ENCODE data around the gene PRMT2. TPM values are rescaled to one million over a fixed set of nuclear protein-coding genes. Genes with fewer than 3 reads are reported as not detected.

PRMT2 gene
- 120 and 164 TPM in 2 replicates for total RNA-seq

DNA sequence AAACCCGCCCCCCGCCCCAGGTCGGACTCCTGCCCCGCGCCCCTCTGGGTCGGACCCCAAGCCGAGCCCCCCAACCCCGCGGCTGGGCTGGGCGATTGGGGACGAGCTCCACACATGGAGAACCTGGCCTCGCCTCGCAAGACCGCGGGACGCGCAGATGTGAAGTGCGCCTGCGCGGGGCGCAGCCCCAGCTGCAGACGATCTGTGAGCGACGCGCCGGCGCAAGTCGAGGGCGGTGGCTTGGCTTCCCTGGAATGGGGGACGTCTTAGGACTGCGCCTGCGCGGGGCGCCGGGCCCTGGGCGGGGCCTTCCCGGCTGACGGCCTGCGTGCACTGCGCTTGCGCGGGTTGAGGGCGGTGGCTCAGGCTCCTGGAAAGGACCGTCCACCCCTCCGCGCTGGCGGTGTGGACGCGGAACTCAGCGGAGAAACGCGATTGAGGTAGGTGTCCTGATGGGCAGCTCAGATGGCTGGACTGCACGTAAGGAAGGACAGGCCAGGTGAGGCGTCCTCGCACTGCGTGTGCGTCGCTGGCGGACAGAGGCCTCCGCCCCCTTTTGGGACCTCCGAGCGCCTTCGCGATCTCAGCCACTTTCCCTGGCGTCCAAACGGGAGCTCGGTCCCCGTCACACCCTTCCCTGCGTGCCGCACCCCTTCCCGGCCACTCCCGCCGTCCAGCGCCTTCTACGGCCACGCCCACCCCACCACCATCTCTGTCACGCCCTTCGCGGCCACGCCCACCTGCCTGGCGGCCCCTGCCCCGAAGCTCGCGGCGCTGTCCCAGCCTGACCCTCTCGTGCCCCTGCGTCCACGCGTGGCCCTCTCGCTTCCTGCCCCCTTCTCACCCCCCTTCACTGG, at the start of gene PRMT2:
TSS of gene PRMT2 (plus strand) at position 351 of the 857 bp plus-strand sequence. CDS start 1,278 bp downstream, outside the sequence.
- DNase-seq (ENCODE audit: low read depth), result peak; percentile 97
- H3K4me3 ChIP-seq (ENCODE audit: low read depth, low read length), result peak within 1 kb of the TSS; percentile 100
- TF ChIP-seq, protein P1, sequence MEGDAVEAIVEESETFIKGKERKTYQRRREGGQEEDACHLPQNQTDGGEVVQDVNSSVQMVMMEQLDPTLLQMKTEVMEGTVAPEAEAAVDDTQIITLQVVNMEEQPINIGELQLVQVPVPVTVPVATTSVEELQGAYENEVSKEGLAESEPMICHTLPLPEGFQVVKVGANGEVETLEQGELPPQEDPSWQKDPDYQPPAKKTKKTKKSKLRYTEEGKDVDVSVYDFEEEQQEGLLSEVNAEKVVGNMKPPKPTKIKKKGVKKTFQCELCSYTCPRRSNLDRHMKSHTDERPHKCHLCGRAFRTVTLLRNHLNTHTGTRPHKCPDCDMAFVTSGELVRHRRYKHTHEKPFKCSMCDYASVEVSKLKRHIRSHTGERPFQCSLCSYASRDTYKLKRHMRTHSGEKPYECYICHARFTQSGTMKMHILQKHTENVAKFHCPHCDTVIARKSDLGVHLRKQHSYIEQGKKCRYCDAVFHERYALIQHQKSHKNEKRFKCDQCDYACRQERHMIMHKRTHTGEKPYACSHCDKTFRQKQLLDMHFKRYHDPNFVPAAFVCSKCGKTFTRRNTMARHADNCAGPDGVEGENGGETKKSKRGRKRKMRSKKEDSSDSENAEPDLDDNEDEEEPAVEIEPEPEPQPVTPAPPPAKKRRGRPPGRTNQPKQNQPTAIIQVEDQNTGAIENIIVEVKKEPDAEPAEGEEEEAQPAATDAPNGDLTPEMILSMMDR (IDR thresholded peaks at IDR 0.05; ENCODE audit: insufficient read depth, low read depth, low read length), result no peak

DNA sequence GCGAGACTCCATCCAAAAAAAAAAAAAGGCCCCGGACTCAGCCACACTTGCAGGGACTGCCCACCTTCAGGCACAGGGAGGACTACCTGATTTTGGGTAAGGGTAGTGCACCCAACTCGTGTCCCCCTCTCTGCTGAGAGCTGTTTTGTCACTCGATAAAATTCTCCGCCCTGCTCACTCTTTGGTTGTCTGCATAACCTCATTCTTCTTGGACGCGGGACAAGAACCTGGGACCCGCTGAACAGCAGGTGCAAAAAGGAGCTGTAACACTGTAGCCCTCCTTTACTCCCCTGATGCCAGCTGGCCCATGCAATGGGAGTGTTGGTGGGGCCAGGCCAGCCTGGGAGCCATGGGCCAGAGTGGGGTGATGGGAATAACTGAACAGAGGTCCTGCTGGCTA, 41.2 kb upstream of the PRMT2 start:
- H3K4me3 ChIP-seq (ENCODE audit: low read depth, low read length), result no peak overlapping the region
- TF ChIP-seq, protein P1 (IDR thresholded peaks at IDR 0.05; ENCODE audit: insufficient read depth, low read depth, low read length), result no peak
- no peak for DNase-seq (ENCODE audit: low read depth)

DNA sequence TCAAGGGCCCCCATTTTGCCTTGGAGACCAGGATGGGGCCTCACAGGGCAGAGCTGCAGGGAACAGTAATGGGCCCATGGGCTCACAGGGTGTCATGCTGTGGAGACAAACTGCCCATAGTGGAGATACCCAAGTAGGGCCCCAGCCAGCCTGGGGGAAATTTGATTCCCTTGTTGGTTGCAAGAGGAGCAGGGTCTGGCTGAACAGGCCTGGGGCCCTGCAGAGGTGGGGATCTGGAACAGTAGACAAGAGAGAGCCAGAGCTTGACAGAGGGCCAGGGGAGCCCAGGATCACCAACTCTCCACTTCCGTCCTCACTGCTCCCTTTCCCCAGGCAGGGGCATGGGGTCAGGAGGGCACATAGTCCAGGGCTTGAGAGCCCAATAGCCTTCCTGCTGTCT, 39.3 kb upstream of the PRMT2 start:
- no peak for DNase-seq (ENCODE audit: low read depth)
- H3K4me3 ChIP-seq (ENCODE audit: low read depth, low read length), result no peak overlapping the region
- TF ChIP-seq, protein P1 (IDR thresholded peaks at IDR 0.05; ENCODE audit: insufficient read depth, low read depth, low read length), result no peak

DNA sequence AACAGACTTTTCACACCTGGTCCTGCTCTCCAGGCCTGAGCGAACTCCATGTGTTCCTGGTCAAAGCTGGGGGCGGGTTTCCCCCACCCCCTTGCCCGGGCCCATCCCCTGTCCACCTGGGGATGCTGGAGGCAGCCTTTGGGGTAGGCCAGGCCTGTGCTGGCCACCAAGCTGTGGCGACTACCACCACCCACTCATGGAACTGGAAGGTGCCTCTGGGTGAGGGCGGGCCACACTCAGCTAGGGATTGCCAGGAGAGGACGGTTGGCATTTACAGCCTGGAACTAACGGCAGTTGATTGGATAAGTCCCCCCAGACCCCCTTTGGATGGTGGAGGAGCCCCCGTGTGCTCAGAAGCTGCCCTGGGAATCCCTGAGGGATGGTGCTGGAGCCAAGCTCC, 38.4 kb upstream of the PRMT2 start:
- no peak overlapping the region for H3K4me3 ChIP-seq (ENCODE audit: low read depth, low read length)
- TF ChIP-seq, protein P1 (IDR thresholded peaks at IDR 0.05; ENCODE audit: insufficient read depth, low read depth, low read length), result no peak
- DNase-seq (ENCODE audit: low read depth), result no peak

DNA sequence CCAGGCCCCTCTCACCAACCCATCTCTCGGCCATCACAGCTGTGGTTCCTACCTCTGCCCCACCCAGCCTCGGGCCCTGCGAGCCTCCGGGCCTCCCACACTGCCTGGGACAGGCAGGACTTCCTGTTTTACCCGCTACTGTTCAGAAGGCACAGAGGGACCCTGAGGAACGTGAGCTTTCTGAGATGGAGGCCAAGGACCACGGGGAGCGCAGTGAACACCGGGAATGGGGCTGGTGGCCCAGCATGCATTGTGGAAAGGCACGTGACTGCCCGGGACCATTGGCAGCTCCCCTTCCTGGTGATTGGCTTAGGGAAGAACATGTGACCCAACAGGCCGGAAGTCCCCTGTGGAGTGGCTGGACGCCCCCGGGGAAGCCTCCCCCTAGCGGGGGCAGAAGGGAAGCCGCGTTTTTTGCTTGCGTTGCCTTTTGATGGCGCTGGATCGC, 37.6 kb upstream of the PRMT2 start:
- DNase-seq (ENCODE audit: low read depth), result no peak
- TF ChIP-seq, protein P1 (IDR thresholded peaks at IDR 0.05; ENCODE audit: insufficient read depth, low read depth, low read length), result no peak
- H3K4me3 ChIP-seq (ENCODE audit: low read depth, low read length), result no peak overlapping the region

DNA sequence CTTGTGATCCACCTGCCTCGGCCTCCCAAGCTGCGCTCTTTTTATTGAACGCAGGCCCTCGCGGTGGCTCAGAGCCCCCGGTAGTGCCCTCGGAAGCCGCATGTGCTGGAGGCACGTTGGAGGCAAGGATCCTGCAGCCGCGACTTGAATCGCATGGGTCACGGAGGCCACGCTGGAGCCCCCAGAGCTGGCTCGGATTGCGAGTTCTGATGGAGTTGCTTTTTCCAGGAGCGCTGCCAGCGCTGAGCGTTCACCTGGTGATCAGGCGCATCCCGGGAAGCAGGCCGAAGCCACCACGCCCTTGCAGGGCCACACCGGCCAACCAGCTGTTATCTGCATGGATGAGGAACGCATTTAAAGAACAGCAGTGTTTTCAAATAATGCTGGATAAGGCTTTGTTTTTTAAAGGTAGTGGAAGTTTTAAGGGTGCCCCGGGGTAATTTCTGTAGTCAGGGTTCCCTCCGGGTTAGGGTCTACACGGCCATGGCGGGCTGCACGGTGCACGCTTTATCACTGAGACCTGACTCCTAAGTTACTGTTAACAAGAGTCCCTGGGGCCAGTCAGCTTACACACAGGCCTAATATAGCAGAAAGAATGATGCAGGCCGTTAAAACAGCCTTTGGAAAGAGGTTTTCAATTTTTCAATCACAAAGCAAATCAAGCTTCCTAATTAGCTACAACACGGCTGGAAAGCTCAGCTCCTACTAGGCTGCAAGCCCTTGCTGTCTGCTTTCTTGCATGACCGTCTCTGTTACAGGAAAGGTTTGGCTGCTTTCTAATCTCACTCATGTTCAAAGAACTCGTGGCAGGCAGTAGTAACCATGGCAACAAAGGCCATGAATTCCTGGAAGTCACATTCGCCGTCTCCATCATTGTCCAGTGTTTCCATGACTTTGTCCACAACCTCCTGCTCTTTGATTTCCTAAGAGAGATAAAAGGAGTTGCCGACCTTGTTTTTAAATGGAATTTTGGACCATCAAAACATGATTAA, 36.6 kb upstream of the PRMT2 start:
- H3K4me3 ChIP-seq (ENCODE audit: low read depth, low read length), result no peak overlapping the region
- TF ChIP-seq, protein P1 (IDR thresholded peaks at IDR 0.05; ENCODE audit: insufficient read depth, low read depth, low read length), result no peak
- DNase-seq (ENCODE audit: low read depth), result peak; percentile 81

Measured in fibroblast of villous mesenchyme (primary cell).